ENCODE measurements around the gene ATF2.
A peak's percentile ranks its signal among the peaks of the same experiment; 100 is the strongest.

ATF2 gene

GRCh38 chr2:175176624-175177023 is 8.6 kb upstream of the ATF2 start:
- no peak overlapping the region for H3K4me3 Mint-ChIP-seq
- H3K4me1 Mint-ChIP-seq (ENCODE audit: low read depth in 2 of 2): peaks cover 8 to 25% of the 10 kb centered on the region in 2 donors
- peaks cover 0 to 4% of the 10 kb centered on the region in 2 donors for H3K9me3 Mint-ChIP-seq
- ATAC-seq (replicated peaks): no peak
- H3K27me3 Mint-ChIP-seq: no peaks in the 10 kb centered on the region
- no peak for DNase-seq
- H3K27ac Mint-ChIP-seq: peak overlapping the region in 1 of 2 donors; percentile 4
- peaks cover 51% of the 10 kb centered on the region for H3K36me3 Mint-ChIP-seq (ENCODE audit: insufficient read depth)

DNA sequence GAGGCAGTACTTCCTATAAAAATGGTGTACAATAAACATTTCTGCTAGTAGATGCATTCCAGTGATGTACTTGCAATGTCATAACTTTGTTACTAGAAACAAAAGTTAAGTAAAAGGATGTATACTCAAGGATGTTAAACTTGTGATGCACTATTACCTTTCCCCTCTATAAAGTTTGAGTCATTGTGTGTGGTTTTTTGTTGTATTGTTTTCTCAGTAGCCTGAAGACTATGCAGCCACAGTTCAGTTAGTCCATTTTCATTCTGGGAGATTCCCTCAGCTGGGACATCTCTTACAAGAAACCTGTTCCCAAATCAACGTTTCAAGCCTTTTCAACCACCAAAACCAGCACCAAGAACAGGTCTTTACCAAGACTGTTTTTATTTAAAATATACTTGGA is 7.9 kb upstream of the ATF2 start:
- H3K9me3 Mint-ChIP-seq: no peaks in the 10 kb centered on the region
- DNase-seq (no peak), ATAC-seq (replicated peaks) (no peak)
- peaks cover 5 to 26% of the 10 kb centered on the region in 2 donors for H3K4me1 Mint-ChIP-seq (ENCODE audit: low read depth in 2 of 2)
- H3K36me3 Mint-ChIP-seq (ENCODE audit: insufficient read depth): peaks cover 46% of the 10 kb centered on the region
- no peak overlapping the region for H3K27ac Mint-ChIP-seq
- no peak overlapping the region for H3K4me3 Mint-ChIP-seq
- H3K27me3 Mint-ChIP-seq: no peaks in the 10 kb centered on the region

GRCh38 chr2:175175320-175175719 is 7.3 kb upstream of the ATF2 start:
- Mint-ChIP-seq H3K9me3 (no peaks in the 10 kb centered on the region), H3K4me3 (no peak overlapping the region), H3K27me3 (no peaks in the 10 kb centered on the region), H3K27ac (no peak overlapping the region), H3K36me3 (ENCODE audit: insufficient read depth) (peaks cover 41% of the 10 kb centered on the region), H3K4me1 (ENCODE audit: low read depth in 2 of 2) (peaks cover 1 to 23% of the 10 kb centered on the region in 2 donors)
- no peak for ATAC-seq (replicated peaks)
- DNase-seq: no peak

DNA sequence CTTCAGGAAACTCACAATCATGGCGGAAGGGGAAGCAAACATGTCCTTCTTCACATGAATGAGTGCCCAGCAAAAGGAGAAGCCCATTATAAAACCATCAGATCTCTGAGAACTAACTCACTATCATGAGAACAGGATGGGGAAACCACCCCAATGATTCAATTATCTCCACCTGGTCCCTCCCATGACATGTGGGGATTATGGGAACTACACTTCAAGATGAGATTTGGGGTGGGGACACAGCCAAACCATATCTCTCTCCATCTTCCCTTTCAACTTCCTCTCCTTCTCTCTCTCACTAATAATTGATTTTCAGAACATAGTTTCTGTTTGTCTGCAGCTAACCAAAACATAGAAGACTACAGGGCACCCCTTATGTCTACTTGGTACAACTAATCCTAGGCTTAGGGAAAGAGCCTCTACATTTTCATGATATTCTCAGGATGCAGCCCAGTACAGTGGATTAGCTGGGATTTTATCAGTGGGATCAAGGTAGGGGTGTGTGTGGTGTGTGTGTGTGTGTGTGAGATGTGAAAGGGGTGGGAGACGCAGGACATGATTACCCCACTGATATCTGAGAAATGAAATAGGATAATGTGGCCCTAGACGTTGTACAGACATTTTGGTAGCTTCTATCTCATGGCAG is 2.8 kb upstream of the ATF2 start:
- Mint-ChIP-seq H3K27ac (no peak overlapping the region), H3K4me3 (no peak overlapping the region), H3K9me3 (no peaks in the 10 kb centered on the region), H3K27me3 (no peaks in the 10 kb centered on the region), H3K36me3 (ENCODE audit: insufficient read depth) (peaks cover 22% of the 10 kb centered on the region), H3K4me1 (ENCODE audit: low read depth in 2 of 2) (peaks cover 10 to 29% of the 10 kb centered on the region in 2 donors)
- ATAC-seq (replicated peaks): no peak
- DNase-seq: no peak

DNA sequence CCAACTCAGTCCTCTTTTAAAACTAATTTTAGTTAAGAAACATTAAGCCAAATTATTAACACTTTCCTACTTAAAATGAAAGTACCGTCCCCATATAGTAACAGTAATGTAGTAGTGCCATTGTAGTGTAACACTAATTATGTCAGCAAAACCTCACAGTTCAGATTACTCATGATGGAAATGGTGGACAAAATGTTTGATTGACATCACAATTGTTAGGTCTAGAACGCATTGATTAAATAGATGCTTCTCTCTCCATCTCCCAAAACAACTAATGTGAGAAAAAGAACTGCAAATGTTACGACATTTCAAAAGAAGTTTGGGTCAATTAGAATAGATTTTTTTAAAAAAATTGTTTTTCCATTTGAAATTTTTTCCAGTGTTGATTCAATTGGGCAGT is 1.2 kb upstream of the ATF2 start:
- peaks cover 16 to 25% of the 10 kb centered on the region in 2 donors for H3K4me1 Mint-ChIP-seq (ENCODE audit: low read depth in 2 of 2)

DNA sequence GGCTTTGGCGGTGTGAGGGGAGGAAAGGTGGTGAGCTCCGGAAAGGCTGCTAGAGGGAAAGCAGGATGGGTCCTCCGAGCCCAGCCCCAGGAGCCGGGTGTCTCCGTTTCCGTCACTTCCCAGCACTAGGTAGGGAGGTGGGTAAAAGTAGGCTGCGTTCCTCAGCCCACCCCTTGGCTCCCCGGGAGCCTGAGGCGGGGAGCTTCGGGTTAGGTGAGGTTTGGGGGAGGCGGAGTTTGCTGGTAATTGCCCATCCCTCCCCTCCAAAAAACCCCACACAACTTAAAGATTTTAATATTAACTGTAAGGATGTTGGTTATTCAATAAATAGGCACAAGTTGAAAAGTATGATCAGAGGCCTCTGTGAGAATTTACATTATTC is 552 bp upstream of the ATF2 start:
- Mint-ChIP-seq H3K4me3 (peak overlapping the region; percentile 86 to 93), H3K36me3 (ENCODE audit: insufficient read depth) (peaks cover 28% of the 10 kb centered on the region), H3K4me1 (ENCODE audit: low read depth in 2 of 2) (peaks cover 18 to 25% of the 10 kb centered on the region in 2 donors), H3K27ac (peak overlapping the region; percentile 98 to 99), H3K9me3 (no peaks in the 10 kb centered on the region), H3K27me3 (no peaks in the 10 kb centered on the region)
- DNase-seq: no peak
- ATAC-seq (replicated peaks): peak; percentile 15

More for the DNA sequence above, 1.2 kb upstream of the ATF2 start:
- Mint-ChIP-seq H3K4me3 (peak overlapping the region in 1 of 2 donors; percentile 93), H3K36me3 (ENCODE audit: insufficient read depth) (peaks cover 29% of the 10 kb centered on the region), H3K27ac (no peak overlapping the region), H3K27me3 (no peaks in the 10 kb centered on the region), H3K9me3 (no peaks in the 10 kb centered on the region)
- DNase-seq (no peak), ATAC-seq (replicated peaks) (no peak)

DNA sequence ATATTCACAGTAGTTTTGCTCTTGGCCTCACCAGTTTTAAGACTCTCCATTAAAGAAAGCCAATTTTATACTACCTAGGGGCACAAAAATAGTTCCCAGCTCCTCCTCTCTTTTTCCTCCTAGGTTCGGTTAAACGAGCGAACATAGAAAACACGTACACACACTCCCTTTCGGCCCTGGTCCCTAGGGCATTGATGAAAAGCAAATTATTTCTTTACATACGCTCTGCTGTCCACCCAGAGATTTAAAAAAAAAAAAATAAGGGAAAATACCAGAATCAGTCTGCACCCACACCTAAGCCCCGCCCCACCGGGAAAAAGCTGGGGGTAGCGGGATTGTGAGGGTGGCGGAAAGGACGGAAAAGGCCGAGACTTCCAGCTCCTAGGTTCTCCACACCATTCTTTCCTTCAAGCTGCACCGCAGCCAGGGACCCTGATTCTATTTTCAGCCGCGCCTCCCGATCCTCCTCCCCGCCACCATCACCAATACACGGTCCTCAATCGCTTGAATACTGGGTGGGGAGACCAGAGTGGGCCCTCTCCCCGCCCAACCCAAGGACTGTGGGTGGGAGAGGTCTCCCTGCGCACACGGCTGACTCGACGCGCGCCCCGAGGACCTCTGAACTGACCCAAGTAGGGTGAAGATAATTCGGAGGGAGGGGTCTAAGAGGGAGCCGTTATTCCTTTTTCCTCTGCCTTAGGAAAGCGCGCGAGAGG is 769 bp downstream of the ATF2 start:
- ATAC-seq (replicated peaks): peak; percentile 5

DNA sequence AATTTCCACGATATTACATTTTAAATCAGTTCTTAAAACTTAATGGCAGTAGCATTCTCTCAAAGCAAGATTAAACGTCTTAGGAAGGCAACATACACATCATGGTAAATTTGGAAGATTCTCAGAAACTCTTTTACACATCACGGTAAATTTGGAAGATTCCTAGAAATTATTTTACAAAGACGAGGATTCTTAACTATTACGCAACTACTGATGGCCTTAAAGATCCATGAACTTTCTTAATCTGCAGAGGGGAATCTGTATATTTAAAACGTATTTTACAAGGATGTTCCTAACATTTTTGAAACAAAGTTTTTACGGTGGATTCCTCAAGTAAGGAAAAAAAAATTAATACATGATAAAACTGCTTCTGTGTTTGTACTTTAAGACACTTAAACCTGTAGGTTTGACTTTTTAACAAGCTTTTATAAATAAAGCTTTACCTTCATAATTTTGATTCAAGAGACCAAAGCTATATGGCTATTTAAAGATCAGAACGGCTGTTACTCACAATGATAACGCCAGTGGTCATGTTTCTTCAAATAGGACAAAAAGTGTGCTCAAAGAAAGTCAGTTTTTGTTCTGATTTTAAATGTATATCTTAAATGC is 1.7 kb downstream of the ATF2 start:
- Mint-ChIP-seq H3K36me3 (ENCODE audit: insufficient read depth) (peaks cover 33% of the 10 kb centered on the region), H3K27ac (peak overlapping the region in 1 of 2 donors; percentile 98), H3K4me3 (peak overlapping the region; percentile 86 to 93), H3K27me3 (no peaks in the 10 kb centered on the region), H3K9me3 (no peaks in the 10 kb centered on the region), H3K4me1 (ENCODE audit: low read depth in 2 of 2) (peaks cover 18 to 30% of the 10 kb centered on the region in 2 donors)
- no peak for DNase-seq
- no peak for ATAC-seq (replicated peaks)

More for the DNA sequence above, 769 bp downstream of the ATF2 start:
- Mint-ChIP-seq H3K27me3 (no peaks in the 10 kb centered on the region), H3K9me3 (no peaks in the 10 kb centered on the region), H3K36me3 (ENCODE audit: insufficient read depth) (peaks cover 28% of the 10 kb centered on the region), H3K4me1 (ENCODE audit: low read depth in 2 of 2) (peaks cover 18 to 29% of the 10 kb centered on the region in 2 donors), H3K27ac (peak overlapping the region; percentile 98 to 99), H3K4me3 (peak overlapping the region; percentile 86 to 93)
- no peak for DNase-seq

DNA sequence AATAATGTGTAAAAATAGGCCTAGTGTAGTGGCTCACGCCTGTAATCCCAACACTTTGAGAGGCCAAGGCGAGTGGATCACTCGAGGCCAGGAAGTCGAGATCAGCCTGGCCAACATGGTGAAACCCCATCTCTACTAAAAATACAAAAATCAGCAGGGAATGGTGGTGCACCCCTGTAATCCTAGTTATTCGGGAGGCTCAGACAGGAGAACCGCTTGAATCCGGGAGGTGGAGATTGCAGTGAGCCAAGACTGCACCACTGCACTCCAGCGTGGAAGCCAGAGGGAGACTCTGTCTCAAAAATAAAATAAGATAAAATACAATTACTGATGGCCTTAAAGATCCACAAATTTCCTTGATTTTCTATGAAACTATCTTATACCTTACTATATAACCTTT is 3.8 kb downstream of the ATF2 start:
- peaks cover 26 to 30% of the 10 kb centered on the region in 2 donors for H3K4me1 Mint-ChIP-seq (ENCODE audit: low read depth in 2 of 2)
- peaks cover 36% of the 10 kb centered on the region for H3K36me3 Mint-ChIP-seq (ENCODE audit: insufficient read depth)
- H3K4me3 Mint-ChIP-seq: no peak overlapping the region
- no peaks in the 10 kb centered on the region for H3K27me3 Mint-ChIP-seq
- DNase-seq: no peak
- no peak overlapping the region for H3K27ac Mint-ChIP-seq
- ATAC-seq (replicated peaks): no peak
- no peaks in the 10 kb centered on the region for H3K9me3 Mint-ChIP-seq

- H3K4me1 Mint-ChIP-seq (ENCODE audit: low read depth in 2 of 2): peaks cover 29 to 44% of the 10 kb centered on the region in 2 donors
- H3K4me3 Mint-ChIP-seq: no peak overlapping the region
- no peak for ATAC-seq (replicated peaks)
- no peak for DNase-seq
- no peaks in the 10 kb centered on the region for H3K27me3 Mint-ChIP-seq
- no peak overlapping the region for H3K27ac Mint-ChIP-seq
- peaks cover 13% of the 10 kb centered on the region for H3K36me3 Mint-ChIP-seq (ENCODE audit: insufficient read depth)
- H3K9me3 Mint-ChIP-seq: no peaks in the 10 kb centered on the region
Observed at GRCh38 chr2:175158894-175159293, 9.1 kb downstream of the ATF2 start.

DNA sequence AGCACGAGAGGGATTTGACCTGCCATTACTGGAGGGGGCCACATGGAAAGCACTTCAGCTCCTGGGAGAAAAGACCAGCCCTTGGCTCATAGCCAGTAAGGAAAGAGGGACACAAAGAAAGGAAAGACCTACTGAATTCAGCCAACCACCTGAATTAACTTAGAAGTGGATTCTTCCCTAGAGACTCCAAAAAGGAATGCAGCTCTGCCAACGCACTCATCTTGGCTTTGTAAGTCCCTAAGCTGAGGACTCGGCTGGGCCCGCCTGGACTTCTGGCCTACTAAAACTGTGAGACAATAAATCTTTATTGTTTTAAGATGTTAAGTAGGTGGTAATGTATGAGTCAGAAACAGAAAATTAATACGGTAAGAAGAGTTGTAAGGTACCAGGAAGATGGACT is 11.5 kb downstream of the ATF2 start:
- Mint-ChIP-seq H3K9me3 (no peaks in the 10 kb centered on the region), H3K27ac (no peak overlapping the region), H3K4me3 (no peak overlapping the region), H3K36me3 (ENCODE audit: insufficient read depth) (peaks cover 11% of the 10 kb centered on the region), H3K27me3 (no peaks in the 10 kb centered on the region), H3K4me1 (ENCODE audit: low read depth in 2 of 2) (peaks cover 38 to 55% of the 10 kb centered on the region in 2 donors)
- ATAC-seq (replicated peaks): no peak
- no peak for DNase-seq

DNA sequence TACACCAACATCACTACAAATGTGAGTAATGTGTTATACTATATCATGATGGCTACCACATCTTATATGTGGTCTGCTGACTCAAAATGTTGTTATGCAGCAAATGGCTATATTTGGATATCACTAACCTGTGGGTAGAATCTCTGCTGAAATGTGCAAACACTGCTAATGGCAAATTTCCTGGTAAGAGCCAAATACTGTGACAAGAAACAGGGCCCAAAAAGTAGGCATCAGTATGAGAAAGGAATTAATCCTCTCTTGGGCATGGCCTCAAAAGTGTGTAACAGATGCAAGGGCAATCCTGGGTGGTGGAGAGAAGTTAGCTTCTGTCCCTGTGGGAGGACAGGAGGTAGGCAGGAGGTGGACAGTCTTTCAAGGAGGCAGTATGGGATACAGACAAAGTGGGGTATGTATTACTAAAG is 13.3 kb downstream of the ATF2 start:
- no peak overlapping the region for H3K4me3 Mint-ChIP-seq
- no peaks in the 10 kb centered on the region for H3K27me3 Mint-ChIP-seq
- H3K36me3 Mint-ChIP-seq (ENCODE audit: insufficient read depth): peaks cover 8% of the 10 kb centered on the region
- H3K9me3 Mint-ChIP-seq: no peaks in the 10 kb centered on the region
- ATAC-seq (replicated peaks): peak; percentile 67
- peaks cover 32 to 50% of the 10 kb centered on the region in 2 donors for H3K4me1 Mint-ChIP-seq (ENCODE audit: low read depth in 2 of 2)
- H3K27ac Mint-ChIP-seq: peak overlapping the region; percentile 49 to 59
- no peak for DNase-seq

GRCh38 chr2:175152242-175152641 is 15.8 kb downstream of the ATF2 start:
- peaks cover 13% of the 10 kb centered on the region for H3K36me3 Mint-ChIP-seq (ENCODE audit: insufficient read depth)
- no peak for DNase-seq
- peaks cover 40 to 64% of the 10 kb centered on the region in 2 donors for H3K4me1 Mint-ChIP-seq (ENCODE audit: low read depth in 2 of 2)
- ATAC-seq (replicated peaks): peak; percentile 64
- H3K4me3 Mint-ChIP-seq: peak overlapping the region; percentile 25 to 30
- H3K27me3 Mint-ChIP-seq: no peaks in the 10 kb centered on the region
- H3K9me3 Mint-ChIP-seq: no peaks in the 10 kb centered on the region
- H3K27ac Mint-ChIP-seq: peak overlapping the region; percentile 44 to 81

All from effector memory CD8-positive, alpha-beta T cell (primary cell).